ENCODE data around the gene DGKH.

Gene DGKH

DNA sequence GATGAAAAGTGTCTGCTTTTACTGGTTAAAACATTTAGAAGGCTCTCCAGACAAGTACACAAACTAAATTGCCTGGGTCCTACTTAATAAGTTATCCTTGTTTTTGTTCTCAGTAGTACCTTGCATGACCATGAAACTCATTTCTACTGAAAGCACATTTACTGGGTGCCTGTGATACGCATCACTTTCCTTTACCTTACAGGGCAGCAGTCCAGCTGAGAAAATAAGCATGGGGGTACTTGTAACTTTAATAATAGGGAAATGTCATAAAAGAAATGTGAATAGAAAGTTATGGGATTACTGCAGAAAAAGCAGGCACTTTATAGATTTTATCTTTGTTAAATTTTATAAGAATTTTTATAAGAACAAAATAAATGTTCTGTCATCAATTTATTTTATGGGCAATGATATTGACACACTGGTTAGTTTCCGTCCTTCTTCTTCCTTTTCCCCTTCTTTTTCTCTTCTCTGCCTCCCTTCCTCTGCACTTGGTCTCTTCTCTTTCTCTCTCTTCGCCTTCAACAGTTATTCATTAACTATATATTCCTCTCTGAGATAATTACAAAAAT lies 116.2 kb downstream of the DGKH start:
- Histone ChIP-seq H3K4me3 (ENCODE audit: low read length) (no peak overlapping the region), H3K9me3 (ENCODE audit: insufficient read depth, low read depth, low read length) (no peaks in the 10 kb centered on the region), H3K27me3 (ENCODE audit: insufficient read depth, low read length) (no peaks in the 10 kb centered on the region), H3K9ac (ENCODE audit: low read depth, low read length) (no peak overlapping the region), H3K27ac (ENCODE audit: low read depth, low read length) (no peak overlapping the region), H3K4me1 (ENCODE audit: insufficient read depth, low read length) (peaks cover 28% of the 10 kb centered on the region), H3K36me3 (ENCODE audit: insufficient read depth, low read length) (peaks cover 18% of the 10 kb centered on the region; the same call in 1 of the 2 replicates)
- 79% methylated on average over 3 of the region's 3 CpGs for WGBS

GRCh38 chr13:42168496-42168895 lies 120.0 kb downstream of the DGKH start:
- no peak overlapping the region for H3K27ac ChIP-seq (ENCODE audit: low read depth, low read length)

GRCh38 chr13:42170029-42170428 lies 121.6 kb downstream of the DGKH start:
- no peak overlapping the region for H3K4me3 ChIP-seq (ENCODE audit: low read length)
- H3K9me3 ChIP-seq (ENCODE audit: insufficient read depth, low read depth, low read length): no peaks in the 10 kb centered on the region
- no peak overlapping the region for H3K9ac ChIP-seq (ENCODE audit: low read depth, low read length)
- WGBS: 11% methylated on average over 3 of the region's 5 CpGs
- H3K27ac ChIP-seq (ENCODE audit: low read depth, low read length): no peak overlapping the region; the same call in 1 of the 2 replicates
- H3K27me3 ChIP-seq (ENCODE audit: insufficient read depth, low read length): no peaks in the 10 kb centered on the region
- H3K36me3 ChIP-seq (ENCODE audit: insufficient read depth, low read length): peaks cover 16% of the 10 kb centered on the region; the same call in 1 of the 2 replicates
- H3K4me1 ChIP-seq (ENCODE audit: insufficient read depth, low read length): peaks cover 37% of the 10 kb centered on the region

More at GRCh38 chr13:42168496-42168895, 120.0 kb downstream of the DGKH start:
- 95% methylated on average over 4 of the region's 4 CpGs for WGBS
- Histone ChIP-seq H3K9me3 (ENCODE audit: insufficient read depth, low read depth, low read length) (no peaks in the 10 kb centered on the region), H3K4me1 (ENCODE audit: insufficient read depth, low read length) (peaks cover 37% of the 10 kb centered on the region), H3K36me3 (ENCODE audit: insufficient read depth, low read length) (peaks cover 14% of the 10 kb centered on the region; the same call in 1 of the 2 replicates), H3K9ac (ENCODE audit: low read depth, low read length) (no peak overlapping the region), H3K4me3 (ENCODE audit: low read length) (no peak overlapping the region), H3K27me3 (ENCODE audit: insufficient read depth, low read length) (no peaks in the 10 kb centered on the region)

DNA sequence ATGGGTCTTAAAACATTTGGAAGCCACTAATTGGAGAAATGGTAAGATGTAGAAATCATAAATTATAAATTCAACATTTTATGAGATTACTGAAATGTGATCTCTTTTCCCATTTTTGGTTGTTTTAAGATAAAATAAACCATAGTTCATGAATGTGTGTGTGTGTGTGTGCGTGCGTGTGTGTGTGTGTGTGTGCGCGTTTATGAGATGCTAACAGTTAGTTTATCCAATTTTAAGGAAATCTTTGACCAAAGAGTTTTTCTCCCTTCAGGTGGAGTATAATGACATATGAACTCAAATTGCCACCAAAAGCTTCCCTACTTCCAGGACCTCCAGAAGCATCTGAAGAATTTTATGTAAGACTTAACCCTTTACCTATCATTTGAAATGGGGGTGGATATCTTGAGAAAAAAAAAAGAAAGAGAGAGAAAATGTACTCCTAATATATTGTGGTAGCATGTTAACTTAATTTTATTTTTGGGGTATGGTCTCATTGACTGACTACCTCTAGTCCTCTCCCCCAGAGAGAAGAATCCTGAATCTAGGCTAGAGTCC lies 125.4 kb downstream of the DGKH start:
- Histone ChIP-seq H3K4me3 (ENCODE audit: low read length) (no peak overlapping the region), H3K4me1 (ENCODE audit: insufficient read depth, low read length) (peaks cover 39% of the 10 kb centered on the region), H3K27ac (ENCODE audit: low read depth, low read length) (no peak overlapping the region), H3K36me3 (ENCODE audit: insufficient read depth, low read length) (0 out of 2 replicates have a peak, but pooled peaks cover 6% of the 10 kb centered on the region), H3K9me3 (ENCODE audit: insufficient read depth, low read depth, low read length) (no peaks in the 10 kb centered on the region), H3K27me3 (ENCODE audit: insufficient read depth, low read length) (no peaks in the 10 kb centered on the region), H3K9ac (ENCODE audit: low read depth, low read length) (no peak overlapping the region)
- 96% methylated on average over 4 of the region's 4 CpGs for WGBS

- no peak overlapping the region for H3K27ac ChIP-seq (ENCODE audit: low read depth, low read length)
- H3K27me3 ChIP-seq (ENCODE audit: insufficient read depth, low read length): no peaks in the 10 kb centered on the region
- 92% methylated on average over 6 of the region's 8 CpGs for WGBS
These were observed 126.1 kb downstream of the DGKH start for GRCh38 chr13:42174344-42175162.

GRCh38 chr13:42176294-42176693 lies 127.8 kb downstream of the DGKH start:
- H3K4me3 ChIP-seq (ENCODE audit: low read length): no peak overlapping the region
- no peak overlapping the region for H3K9ac ChIP-seq (ENCODE audit: low read depth, low read length)
- 0 out of 2 replicates have a peak, but pooled peaks cover 2% of the 10 kb centered on the region for H3K36me3 ChIP-seq (ENCODE audit: insufficient read depth, low read length)

More at GRCh38 chr13:42174344-42175162, 126.1 kb downstream of the DGKH start:
- Histone ChIP-seq H3K9me3 (ENCODE audit: insufficient read depth, low read depth, low read length) (no peaks in the 10 kb centered on the region), H3K36me3 (ENCODE audit: insufficient read depth, low read length) (0 out of 2 replicates have a peak, but pooled peaks cover 2% of the 10 kb centered on the region), H3K4me1 (ENCODE audit: insufficient read depth, low read length) (peaks cover 36% of the 10 kb centered on the region), H3K4me3 (ENCODE audit: low read length) (no peak overlapping the region), H3K9ac (ENCODE audit: low read depth, low read length) (no peak overlapping the region)

DNA sequence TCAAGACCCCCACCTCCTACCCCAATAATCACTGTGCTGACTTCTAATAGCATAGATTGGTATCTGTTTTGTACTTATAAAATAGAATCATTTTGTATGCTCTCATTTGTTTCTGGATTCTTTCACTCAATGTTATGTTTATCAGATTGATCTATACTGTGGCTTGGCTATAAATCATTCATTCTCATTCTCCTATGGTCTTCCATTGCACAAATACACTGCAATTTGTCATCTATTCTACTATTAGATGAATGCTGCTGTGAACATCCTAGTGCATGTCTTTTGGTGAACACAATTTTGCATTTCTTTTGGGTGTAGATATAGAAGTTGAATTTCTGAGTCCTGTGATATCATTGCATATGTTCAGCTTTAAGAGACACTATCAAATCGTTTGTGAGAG lies 128.7 kb downstream of the DGKH start:
- WGBS: 82% methylated on average over 1 of the region's 1 CpG
- H3K27me3 ChIP-seq (ENCODE audit: insufficient read depth, low read length): no peaks in the 10 kb centered on the region
- no peak overlapping the region for H3K27ac ChIP-seq (ENCODE audit: low read depth, low read length)

More at GRCh38 chr13:42176294-42176693, 127.8 kb downstream of the DGKH start:
- Histone ChIP-seq H3K27ac (ENCODE audit: low read depth, low read length) (no peak overlapping the region), H3K9me3 (ENCODE audit: insufficient read depth, low read depth, low read length) (no peaks in the 10 kb centered on the region), H3K27me3 (ENCODE audit: insufficient read depth, low read length) (no peaks in the 10 kb centered on the region), H3K4me1 (ENCODE audit: insufficient read depth, low read length) (peaks cover 27% of the 10 kb centered on the region)

GRCh38 chr13:42181381-42181953 lies 133.0 kb downstream of the DGKH start:
- Histone ChIP-seq H3K9me3 (ENCODE audit: insufficient read depth, low read depth, low read length) (no peaks in the 10 kb centered on the region), H3K27me3 (ENCODE audit: insufficient read depth, low read length) (no peaks in the 10 kb centered on the region), H3K9ac (ENCODE audit: low read depth, low read length) (no peak overlapping the region), H3K4me3 (ENCODE audit: low read length) (no peak overlapping the region), H3K36me3 (ENCODE audit: insufficient read depth, low read length) (no peaks in the 10 kb centered on the region), H3K4me1 (ENCODE audit: insufficient read depth, low read length) (peaks cover 18% of the 10 kb centered on the region), H3K27ac (ENCODE audit: low read depth, low read length) (no peak overlapping the region)
- WGBS: 90% methylated on average over 2 of the region's 2 CpGs

More for the DNA sequence above, 128.7 kb downstream of the DGKH start:
- no peak overlapping the region for H3K4me3 ChIP-seq (ENCODE audit: low read length)
- peaks cover 27% of the 10 kb centered on the region for H3K4me1 ChIP-seq (ENCODE audit: insufficient read depth, low read length)
- H3K9me3 ChIP-seq (ENCODE audit: insufficient read depth, low read depth, low read length): no peaks in the 10 kb centered on the region
- H3K9ac ChIP-seq (ENCODE audit: low read depth, low read length): no peak overlapping the region
- 0 out of 2 replicates have a peak, but pooled peaks cover 2% of the 10 kb centered on the region for H3K36me3 ChIP-seq (ENCODE audit: insufficient read depth, low read length)

DNA sequence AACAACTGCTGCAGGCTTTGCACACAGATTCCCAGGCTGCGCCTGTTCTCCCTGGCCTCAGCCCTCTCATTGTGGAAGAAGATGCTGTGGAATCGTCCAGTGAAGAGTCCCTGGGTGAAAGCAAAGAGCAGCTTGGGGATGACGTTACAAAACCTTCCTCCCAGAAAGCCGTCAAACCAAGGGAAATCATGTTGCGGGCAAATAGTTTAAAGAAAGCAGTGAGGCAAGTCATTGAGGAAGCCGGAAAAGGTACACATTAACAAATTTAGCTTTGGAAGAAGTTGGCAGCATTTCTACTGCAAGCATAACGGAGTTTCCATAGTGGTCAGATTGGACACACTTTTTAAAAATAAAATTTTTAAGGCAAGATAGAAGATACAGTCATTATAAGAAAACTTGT lies 140.6 kb downstream of the DGKH start:
- Histone ChIP-seq H3K27me3 (ENCODE audit: insufficient read depth, low read length) (no peaks in the 10 kb centered on the region), H3K4me3 (ENCODE audit: low read length) (no peak overlapping the region), H3K9ac (ENCODE audit: low read depth, low read length) (no peak overlapping the region), H3K4me1 (ENCODE audit: insufficient read depth, low read length) (no peaks in the 10 kb centered on the region), H3K9me3 (ENCODE audit: insufficient read depth, low read depth, low read length) (no peaks in the 10 kb centered on the region), H3K36me3 (ENCODE audit: insufficient read depth, low read length) (peaks cover 19% of the 10 kb centered on the region), H3K27ac (ENCODE audit: low read depth, low read length) (no peak overlapping the region)
- WGBS: 82% methylated on average over 7 of the region's 7 CpGs

- Histone ChIP-seq H3K9me3 (ENCODE audit: insufficient read depth, low read depth, low read length) (no peaks in the 10 kb centered on the region), H3K4me1 (ENCODE audit: insufficient read depth, low read length) (no peaks in the 10 kb centered on the region), H3K4me3 (ENCODE audit: low read length) (no peak overlapping the region), H3K27ac (ENCODE audit: low read depth, low read length) (no peak overlapping the region), H3K9ac (ENCODE audit: low read depth, low read length) (no peak overlapping the region), H3K27me3 (ENCODE audit: insufficient read depth, low read length) (no peaks in the 10 kb centered on the region), H3K36me3 (ENCODE audit: insufficient read depth, low read length) (peaks cover 31% of the 10 kb centered on the region)
- WGBS: 89% methylated on average over 1 of the region's 1 CpG
These were observed 142.1 kb downstream of the DGKH start for GRCh38 chr13:42190529-42190928.
